ENCODE measurements around the gene TPD52L3. TPM values are rescaled to one million over a fixed set of nuclear protein-coding genes. Genes with fewer than 3 reads are reported as not detected.

Gene TPD52L3
- total and polyA plus RNA-seq, 2 of the 13 experiments (the other 11 are each of a cell fraction or from before 2014, with no cell fraction given), result not detected

DNA sequence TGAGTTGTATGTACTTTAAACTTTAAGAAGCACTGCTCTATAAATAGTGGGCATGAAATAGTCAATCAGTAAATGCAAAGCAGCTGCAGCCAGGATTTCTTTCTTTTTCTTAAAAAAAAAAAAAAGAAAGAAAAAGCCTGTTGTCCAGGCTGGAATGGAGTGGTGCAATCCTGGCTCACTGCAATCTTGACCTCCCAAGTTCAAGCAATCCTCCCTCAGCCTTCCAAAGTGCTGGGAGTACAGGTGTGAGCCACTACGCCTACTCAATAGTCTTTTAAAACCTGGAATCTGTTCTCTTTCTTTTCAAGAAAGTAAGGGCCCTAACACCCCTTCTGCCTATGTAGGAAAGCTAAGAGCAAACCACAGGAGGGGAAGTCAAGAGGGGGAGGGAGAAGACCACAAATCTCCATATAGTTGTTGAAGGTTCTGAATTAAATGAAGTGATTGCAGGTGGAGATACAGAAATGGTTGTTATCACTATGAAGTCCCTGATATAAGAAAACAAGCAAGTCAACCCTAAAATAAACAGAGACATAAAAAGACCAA, 20.6 kb upstream of the TPD52L3 start:
- Histone ChIP-seq H4K20me1 (ENCODE audit: insufficient read depth, low read length) (no peaks in the 10 kb centered on the region), H3K79me2 (ENCODE audit: insufficient read depth, low read length) (no peaks in the 10 kb centered on the region), H3K27ac (ENCODE audit: extremely low read length, insufficient read depth, low read length) (no peak overlapping the region), H3K27me3 (ENCODE audit: control insufficient read depth in 1 of 2, insufficient read depth in 2 of 2, low read length in 2 of 2) (no peaks in the 10 kb centered on the region), H3K4me3 (replicated peaks in 1 of 3; ENCODE audit: insufficient read depth in 1 of 3, low read depth in 2 of 3, low read length in 3 of 3) (no peak overlapping the region), H3K9ac (ENCODE audit: insufficient read depth, low read depth, low read length) (no peak overlapping the region), H3K9me3 (ENCODE audit: low read length) (no peaks in the 10 kb centered on the region), H3K4me1 (ENCODE audit: insufficient read depth, low read length) (no peaks in the 10 kb centered on the region), H3K36me3 (replicated peaks in 1 of 2; ENCODE audit: control insufficient read depth in 1 of 2, insufficient read depth in 2 of 2, low read length in 2 of 2) (no peaks in the 10 kb centered on the region), H2AFZ (ENCODE audit: low read length) (no peak overlapping the region), H3K4me2 (ENCODE audit: low read depth, low read length) (no peak overlapping the region)
- DNase-seq (ENCODE audit: low spot score) (no peak), ATAC-seq (no peak), FAIRE-seq (no peak)
- BruUV-seq (replicated peaks), result no TSS peak
- 5% methylated on average over 1 of the region's 1 CpG for WGBS (ENCODE audit: low lambda C conversion rate)
- intact Hi-C loops (cut with micrococcal nuclease; ENCODE audit: unreplicated experiment), result loop anchor here (2.0 to 5.0 kb wide), 2 partner anchors 180 to 421 kb away; no protein-coding TSS in a partner anchor
- CTCF ChIA-PET (ENCODE audit: low intra/inter-chr PET ratio, low total read pairs), result interaction anchor here (3.2 to 3.9 kb wide), 2 partner anchors 111 to 253 kb away, joined by 38 to 41 read pairs; no protein-coding TSS in a partner anchor
- POLR2A ChIA-PET, result no interaction called here
- in situ Hi-C loops (cut with HindIII; ENCODE audit: extremely low pct_ligation_motif_present, low pct_unique_long_range_greater_than_20kb), result loop anchor here (5.0 to 10.0 kb wide), 3 partner anchors 110 to 433 kb away; no protein-coding TSS in a partner anchor
- no peak for TF ChIP-seq KIAA2018 (CRISPR knock-in tag; IDR thresholded peaks at IDR 0.05; ENCODE audit: borderline replicate concordance)
- no peak for TF ChIP-seq HNRNPL (IDR thresholded peaks at IDR 0.05; ENCODE audit: low read depth, low read length)
- no peak for TF ChIP-seq ZNF567 (CRISPR knock-in tag; IDR thresholded peaks at IDR 0.05; ENCODE audit: borderline replicate concordance)
- no peak for TF ChIP-seq PCBP1 (IDR thresholded peaks at IDR 0.05; ENCODE audit: borderline replicate concordance, low read depth, low read length)
- TF ChIP-seq ZNF34 (CRISPR knock-in tag; IDR thresholded peaks at IDR 0.05; ENCODE audit: borderline replicate concordance), result no peak
- no peak for TF ChIP-seq RXRA (CRISPR knock-in tag; IDR thresholded peaks at IDR 0.05)
- TF ChIP-seq KDM3A (CRISPR knock-in tag; IDR thresholded peaks at IDR 0.05; ENCODE audit: low read depth), result no peak
- TF ChIP-seq YY1 (IDR thresholded peaks at IDR 0.05; ENCODE audit: insufficient read depth, insufficient replicate concordance, low read depth, low read length), result no peak
- TF ChIP-seq, protein P1, sequence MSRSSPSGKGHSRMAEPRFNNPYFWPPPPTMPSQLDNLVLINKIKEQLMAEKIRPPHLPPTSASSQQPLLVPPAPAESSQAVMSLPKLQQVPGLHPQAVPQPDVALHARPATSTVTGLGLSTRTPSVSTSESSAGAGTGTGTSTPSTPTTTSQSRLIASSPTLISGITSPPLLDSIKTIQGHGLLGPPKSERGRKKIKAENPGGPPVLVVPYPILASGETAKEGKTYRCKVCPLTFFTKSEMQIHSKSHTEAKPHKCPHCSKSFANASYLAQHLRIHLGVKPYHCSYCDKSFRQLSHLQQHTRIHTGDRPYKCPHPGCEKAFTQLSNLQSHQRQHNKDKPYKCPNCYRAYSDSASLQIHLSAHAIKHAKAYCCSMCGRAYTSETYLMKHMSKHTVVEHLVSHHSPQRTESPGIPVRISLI (CRISPR knock-in tag; IDR thresholded peaks at IDR 0.05; ENCODE audit: borderline replicate concordance), result no peak
- no peak for TF ChIP-seq ZNF672 (CRISPR knock-in tag; IDR thresholded peaks at IDR 0.05)
- no peak for TF ChIP-seq ZNF629 (CRISPR knock-in tag; conservative IDR thresholded peaks at IDR 0.05)
- no peak for TF ChIP-seq ZBTB2 (CRISPR knock-in tag; IDR thresholded peaks at IDR 0.05; ENCODE audit: low read depth)
- no peak for TF ChIP-seq NAIF1 (CRISPR knock-in tag; IDR thresholded peaks at IDR 0.05; ENCODE audit: borderline replicate concordance)
- no peak for TF ChIP-seq IRX3 (CRISPR knock-in tag; IDR thresholded peaks at IDR 0.05; ENCODE audit: borderline replicate concordance, low read depth)

All from HepG2 (cell line).